Kidney glomerular epithelial cell (primary cell): ENCODE data around the gene UACA.
"Not testable (repeated sequence)": the region's sequence is repeated elsewhere in the genome, so short reads cannot be mapped to it uniquely, and the experiment has no call there.

Experiments used
- DNase-seq: peaks from one replicate; lab custom pipeline; 2025; lab: John Stamatoyannopoulos, UW

UACA gene

DNA sequence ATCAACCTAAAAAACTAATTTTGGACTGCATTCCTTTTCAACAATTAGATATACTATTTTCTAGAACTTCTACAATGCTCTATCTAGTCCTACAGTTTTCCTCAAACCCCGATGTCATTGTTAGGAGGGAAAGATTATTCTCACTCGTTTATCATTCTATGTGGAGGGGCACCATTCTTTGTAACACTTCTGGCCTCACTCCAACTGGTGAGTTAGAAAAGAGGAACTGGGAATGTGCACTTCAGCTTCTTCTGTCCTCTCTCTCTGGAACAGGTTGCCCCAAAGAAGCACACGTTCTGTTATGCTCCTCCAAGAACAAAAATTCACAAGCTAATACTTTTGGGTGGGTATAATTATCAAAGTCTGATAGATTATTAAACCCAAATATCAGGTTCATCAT lies 137.9 kb downstream of the UACA start:
- DNase-seq, result no peak

DNA sequence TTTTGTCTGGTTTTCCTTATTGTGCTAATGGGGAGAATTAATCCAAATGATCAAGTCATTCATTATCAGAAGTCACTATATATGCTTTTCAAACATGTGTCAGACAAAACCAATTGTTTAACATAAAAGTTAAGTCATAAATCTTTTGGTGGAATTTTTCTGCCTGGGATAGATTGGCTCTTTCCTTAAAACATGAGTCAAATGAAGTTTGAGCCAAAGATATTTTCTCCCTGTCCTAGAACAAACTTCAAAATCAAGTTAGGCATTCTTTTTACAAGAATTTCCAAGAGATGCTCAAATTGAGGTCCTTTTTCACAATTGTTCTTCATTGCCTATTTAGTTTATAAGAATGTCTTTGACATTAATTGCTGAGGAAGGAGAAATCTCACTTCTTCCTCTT lies 138.3 kb downstream of the UACA start:
- no peak for DNase-seq

DNA sequence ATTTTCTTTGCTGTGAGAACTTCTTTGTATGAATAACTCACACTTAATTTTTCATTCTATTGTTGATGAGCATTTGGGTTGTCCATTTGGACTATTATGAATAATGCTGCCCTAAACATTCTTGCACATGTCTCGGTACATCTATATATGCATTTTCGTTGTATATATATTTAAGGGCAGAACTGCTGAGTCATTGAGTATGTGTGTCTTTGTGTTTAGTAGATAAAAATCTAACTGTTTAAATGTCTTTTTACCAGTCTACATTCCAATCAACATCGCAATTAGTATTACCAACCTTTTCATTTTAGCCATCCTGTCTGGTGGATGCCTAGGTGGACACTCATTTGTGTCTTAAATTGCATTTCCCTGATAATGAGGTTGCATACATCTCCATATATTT lies 144.4 kb downstream of the UACA start:
- DNase-seq, result no peak

DNA sequence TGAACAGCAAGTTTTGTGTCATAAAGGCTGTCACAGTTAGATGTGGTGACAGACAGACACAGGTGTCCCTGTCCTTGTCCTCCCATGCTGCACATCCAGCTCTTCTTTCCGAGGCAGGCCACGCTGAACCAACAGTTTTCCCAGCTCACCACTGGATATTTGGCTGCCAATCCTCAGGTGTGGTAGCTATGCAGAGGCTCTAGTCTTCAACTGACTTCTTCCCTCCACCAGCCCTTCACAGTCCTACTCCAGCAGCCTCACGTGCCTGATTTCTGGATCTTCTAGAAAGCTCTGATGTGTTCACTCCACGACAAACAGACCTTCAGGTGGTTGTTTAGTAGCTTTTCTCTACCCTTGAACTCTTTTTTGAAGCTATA lies 145.5 kb downstream of the UACA start:
- DNase-seq, result no peak

DNA sequence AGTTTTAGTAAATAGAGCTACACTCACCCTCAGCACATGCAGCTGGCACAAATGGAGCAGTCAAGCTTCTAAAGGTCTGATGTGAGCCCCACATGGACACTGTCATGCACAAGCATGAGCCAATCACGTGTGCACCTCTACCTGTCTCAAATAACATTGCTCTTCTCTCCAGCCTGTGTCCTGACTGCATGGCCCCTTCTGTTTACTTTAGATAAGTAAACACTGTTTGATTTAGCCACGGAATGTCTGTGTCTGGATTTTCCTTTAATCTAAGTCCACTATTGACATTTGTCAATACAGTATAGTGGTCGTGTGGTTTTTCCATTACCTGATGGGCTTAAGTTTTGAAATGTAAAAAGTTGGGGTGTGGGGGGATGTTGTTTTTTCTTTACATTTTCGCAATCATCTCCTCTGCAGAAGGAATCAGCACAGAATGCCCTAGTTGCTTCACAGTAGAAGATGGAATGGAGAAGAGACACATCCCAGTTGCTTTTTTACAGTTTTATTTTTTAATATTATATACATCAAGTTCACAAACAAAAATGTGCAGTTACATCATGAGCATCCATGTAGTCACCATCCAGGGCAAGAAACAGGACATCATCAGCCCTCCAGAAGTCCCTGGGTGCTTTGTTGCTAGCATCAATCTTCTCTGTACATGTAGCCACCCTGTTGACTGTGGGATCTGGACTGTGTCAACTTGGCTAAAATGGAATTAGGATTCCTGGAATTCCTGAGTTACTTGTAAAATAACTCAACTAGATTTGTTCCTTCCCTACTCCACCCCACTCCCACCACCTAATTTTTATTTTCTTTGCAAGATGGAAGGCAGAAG lies 146.1 kb downstream of the UACA start:
- no peak for DNase-seq

DNA sequence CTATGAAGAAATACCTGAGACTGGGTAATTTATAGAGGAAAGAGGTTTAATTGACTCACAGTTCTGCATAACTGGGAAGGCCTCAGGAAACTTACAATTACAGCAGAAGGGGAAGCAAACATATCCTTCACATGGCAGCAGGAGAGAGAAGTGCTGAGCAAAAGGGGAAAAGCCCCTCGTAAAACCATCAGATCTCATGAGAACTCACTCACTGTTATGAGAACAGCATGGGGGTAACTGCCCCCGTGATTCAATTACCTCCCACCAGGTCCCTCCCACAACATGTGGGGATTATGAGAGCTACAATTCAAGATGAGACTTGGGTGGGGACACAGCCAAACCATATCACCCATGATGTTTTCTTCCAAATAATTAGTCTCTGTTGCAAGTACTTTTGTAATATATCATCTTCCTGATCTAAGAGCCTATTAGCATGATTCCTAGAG lies 147.0 kb downstream of the UACA start:
- DNase-seq, result not testable (repeated sequence)

DNA sequence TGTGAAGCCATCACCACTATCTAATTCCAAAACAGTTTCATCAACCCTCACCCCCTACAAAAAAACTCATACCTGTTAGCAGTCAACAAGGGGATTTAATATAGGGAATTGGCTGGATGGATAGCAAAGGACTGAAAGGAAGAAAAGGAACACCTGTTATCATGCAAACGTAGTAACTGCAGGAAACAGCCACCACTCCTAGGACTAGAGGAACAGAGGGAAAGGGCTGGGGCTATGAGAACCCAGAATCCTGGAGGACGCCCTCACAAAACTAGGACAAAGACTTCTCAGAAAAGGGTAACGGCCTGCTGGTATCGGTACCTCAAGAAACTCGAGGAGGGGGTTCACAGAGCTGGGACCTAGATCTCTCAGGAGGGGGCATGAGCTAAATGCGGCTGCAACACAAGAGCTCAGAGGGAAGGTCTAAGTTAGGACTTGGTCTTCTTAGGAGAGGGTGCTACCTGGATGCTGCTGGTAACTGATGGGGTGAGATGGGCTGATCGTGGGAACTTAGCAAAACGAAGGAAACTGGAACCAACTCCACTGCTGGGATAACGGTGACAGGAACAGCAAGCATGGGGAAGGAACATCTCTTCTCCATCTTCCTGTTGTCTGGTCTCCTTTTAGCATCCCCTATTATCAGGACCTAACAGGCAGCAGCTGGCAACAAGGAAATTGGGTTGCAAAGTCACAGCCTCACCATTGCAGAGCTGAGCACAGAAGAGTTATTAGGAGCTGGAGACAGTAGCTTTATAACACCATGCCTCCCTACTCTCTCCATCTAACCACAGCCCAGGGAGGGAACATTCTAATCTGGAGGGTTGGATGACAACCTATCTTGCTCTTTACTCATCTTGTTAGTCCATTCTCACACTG lies 147.7 kb downstream of the UACA start:
- DNase-seq, result no peak

DNA sequence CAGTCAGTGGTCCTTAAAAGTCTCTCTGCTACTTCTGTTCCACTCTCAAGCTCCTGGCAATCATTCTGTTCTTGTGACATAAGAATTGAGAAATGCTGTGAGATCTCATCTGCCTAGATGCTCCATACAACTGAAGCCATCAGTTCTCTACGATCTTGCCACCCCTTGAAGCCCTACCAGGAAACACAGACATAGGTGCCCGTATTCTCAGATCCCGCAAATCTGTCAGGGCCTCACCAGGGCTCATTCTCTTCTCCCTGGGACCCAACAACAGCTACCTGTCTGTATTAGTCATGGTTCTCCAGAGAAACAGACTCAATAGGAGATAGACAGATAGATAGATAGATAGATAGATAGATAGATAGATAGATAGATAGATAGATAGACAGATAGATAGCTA lies 149.1 kb downstream of the UACA start:
- DNase-seq, result no peak

DNA sequence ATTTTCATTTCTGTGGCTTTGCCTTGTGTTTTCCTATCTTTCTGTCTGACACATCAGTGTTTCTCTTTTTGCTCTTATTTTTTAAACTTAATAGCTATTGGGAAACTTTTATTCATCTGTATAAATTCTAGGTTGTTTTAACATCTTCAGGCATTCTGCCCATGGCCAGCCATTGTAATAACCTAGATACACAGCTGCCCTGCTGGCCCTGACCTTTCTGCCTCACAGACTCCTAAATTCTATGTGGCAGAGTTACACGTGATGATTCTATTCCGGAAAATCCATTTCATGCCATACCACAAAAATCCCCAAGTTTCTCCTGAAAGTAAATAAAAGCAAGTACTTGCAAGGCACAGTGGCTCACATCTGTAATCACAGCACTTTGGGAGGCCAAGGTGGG lies 150.1 kb downstream of the UACA start:
- DNase-seq, result no peak

DNA sequence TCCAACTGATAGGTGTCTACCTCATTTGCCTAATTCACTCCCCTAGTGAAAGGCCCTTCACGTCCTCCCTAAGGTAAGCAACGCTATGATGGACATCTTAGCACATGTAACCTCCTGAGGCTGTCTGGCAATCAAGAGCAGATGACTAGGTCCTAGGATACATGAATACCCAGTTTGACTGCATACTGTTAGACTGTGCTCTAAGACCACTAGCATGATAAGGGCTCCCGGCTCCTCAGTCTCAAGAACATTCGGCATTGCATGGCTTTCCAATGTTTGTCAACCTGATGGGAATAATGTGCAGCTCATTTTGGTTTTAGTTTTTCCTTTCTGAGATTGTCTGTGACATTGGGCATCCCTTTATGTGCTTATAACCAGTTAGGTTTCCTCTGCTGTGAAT lies 152.1 kb downstream of the UACA start:
- no peak for DNase-seq

DNA sequence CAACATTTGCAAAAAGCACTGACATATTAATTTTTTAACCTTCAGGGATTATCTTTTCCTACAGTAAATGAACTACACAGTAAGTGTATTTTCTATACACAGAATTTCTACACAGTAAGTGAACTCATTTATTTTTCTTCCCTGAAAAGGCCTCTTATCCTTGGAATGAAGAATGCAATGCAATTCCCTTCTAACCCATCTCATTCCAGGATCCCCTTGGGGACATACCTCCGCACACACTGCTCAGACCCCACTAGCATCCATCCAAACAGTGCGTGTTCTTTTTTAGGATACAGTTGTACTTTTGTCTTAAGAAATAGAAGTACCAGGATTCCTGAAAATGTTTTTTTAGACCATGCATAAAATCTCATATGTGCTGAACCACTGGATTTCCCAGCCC lies 152.8 kb downstream of the UACA start:
- no peak for DNase-seq

DNA sequence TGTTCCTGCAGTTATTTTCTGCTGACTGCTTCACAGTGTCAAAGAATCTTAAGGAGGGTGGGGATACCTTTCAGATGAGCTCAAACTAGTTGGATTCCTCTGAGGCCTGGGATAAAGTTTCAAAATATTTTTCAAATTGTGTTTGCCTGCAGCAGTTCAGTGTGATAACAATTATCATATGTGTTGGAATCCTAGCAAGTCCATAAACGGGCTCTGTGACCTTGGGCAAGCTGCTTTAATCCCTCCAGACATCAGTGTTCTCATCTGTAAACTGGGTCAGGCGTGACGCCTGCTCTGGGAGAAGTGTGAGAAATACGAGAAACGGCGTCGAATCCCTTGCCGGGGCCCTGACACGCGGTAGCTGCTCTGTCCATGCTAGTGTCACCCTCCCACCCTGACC lies 153.5 kb downstream of the UACA start:
- no peak for DNase-seq

DNA sequence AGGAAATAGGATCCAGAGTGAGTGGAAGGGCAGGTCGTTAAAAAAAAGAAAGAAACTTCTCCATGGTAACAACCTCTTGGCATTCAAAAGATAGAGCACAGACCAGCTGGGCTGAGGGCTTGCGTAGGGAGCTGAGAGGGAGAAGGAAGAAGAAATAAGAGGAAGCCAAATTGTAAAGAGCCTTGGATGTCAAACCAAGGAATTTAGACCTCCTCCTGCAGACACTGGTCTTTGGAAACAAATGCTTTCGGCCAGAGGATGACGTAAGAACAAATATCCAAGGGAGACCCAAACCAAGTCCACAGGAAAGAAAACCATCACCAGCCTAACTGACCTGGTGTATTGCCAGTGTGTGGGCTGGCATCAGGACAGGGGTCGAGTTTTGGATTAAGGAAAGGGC lies 155.2 kb downstream of the UACA start:
- DNase-seq, result no peak

DNA sequence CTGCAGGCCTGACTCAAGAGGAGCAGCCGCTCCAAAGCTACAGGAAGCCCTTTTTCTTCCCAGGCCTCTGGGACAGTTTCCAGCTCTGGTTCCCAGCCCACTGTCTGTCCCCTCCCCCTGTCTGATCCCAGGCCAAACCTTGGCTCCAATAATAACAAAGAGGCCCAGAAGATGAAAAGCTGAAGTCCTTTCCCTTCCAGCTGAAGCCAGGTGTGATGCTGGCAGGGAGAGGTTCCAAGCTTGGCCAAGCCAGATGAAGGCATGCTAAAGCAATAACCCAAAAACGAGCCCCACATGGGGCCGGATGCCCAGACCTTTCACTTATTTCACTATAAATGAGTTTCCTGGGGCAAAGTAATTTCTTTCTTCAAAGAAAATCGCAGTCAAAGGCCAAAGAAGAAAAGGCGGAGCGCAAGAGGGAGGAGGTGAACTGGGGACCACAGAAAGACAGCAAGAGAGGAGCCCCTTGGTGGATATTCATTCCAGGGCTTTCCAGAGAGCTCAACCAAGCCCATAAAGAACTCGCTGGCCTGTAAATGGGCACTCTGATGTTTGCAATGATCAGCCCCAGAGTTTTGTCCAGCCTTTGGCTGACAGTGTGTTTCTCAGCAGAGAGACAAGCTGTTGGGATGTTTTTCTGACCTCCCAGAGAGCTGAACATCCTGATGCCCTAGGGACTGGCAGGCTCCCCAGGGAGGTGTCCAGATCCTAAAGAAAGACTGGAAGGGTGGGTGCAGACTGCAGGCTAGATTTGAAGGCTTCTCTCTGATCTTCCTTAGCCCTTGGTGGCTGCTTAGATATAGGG lies 157.6 kb downstream of the UACA start:
- DNase-seq, result peak; percentile 26

DNA sequence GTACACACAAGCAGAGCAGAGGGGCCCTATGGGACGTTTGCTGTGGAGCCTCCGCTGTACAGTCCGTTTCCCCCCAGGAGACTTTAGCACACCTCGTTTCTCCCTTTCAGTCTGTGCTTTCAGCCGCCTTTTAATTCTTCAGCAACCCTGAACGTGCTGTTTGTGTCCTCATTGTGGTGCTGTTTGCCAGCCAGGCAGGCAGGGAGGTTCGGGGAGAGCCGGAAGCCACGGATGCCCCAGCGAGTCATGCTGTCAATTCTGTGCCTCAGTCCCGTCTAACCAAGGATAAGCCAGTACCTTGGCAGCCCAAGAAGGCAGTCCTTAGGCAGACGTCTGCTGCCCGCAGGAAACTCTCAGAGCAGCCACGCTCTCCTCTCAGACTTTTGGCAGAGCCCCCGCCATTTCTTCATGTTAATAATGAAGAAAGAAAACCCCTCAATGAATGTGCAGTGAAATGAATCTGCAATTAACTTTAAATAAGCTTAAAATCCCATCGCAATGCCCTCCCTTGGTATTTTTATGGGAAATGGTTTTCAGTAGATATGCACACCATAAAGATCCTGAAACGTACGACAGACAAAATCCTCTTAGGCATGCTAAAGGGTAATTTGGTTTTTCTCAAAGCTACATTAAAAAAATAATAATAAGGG lies 158.6 kb downstream of the UACA start:
- no peak for DNase-seq
